ENCODE data around the gene HAUS3. TPM values are rescaled to one million over a fixed set of nuclear protein-coding genes. Genes with fewer than 3 reads are reported as not detected.

The HAUS3 gene
- total and polyA plus RNA-seq, 2 of the 8 experiments (the other 6 are each of a cell fraction or from before 2014, with no cell fraction given) = 3.2 to 14.8 TPM

GRCh38 chr4:2262145-2262943, 20.4 kb upstream of the HAUS3 start:
- H4K8ac ChIP-seq (ENCODE audit: extremely low read depth, insufficient read depth, low read length) = peak overlapping the region; percentile 85; the same call in 1 of the 2 replicates
- H4K91ac ChIP-seq (replicated peaks; ENCODE audit: insufficient read length, low read length) = peak overlapping the region; percentile 10
- no peak overlapping the region for H2BK12ac ChIP-seq (ENCODE audit: low read depth, low read length)
- H2BK120ac ChIP-seq (replicated peaks; ENCODE audit: low read depth, low read length) = no peak overlapping the region
- peak overlapping the region; percentile 29; the same call in 1 of the 2 replicates for H2AFZ ChIP-seq (ENCODE audit: low read length)
- H3K23me2 ChIP-seq (ENCODE audit: low read depth, low read length) = peaks cover 10% of the 10 kb centered on the region; the same call in 1 of the 2 replicates
- peaks cover 0 to 6% of the 10 kb centered on the region in 2 experiments for H4K20me1 ChIP-seq (replicated peaks in 1 of 2; ENCODE audit: control insufficient read depth in 1 of 2, insufficient read depth in 2 of 2, low read length in 2 of 2)
- H2BK20ac ChIP-seq (ENCODE audit: low read length) = no peak overlapping the region
- no peak overlapping the region for H3K56ac ChIP-seq (replicated peaks; ENCODE audit: insufficient read length, low read depth, low read length)
- H3K27me3 ChIP-seq (replicated peaks in 1 of 4; ENCODE audit: control insufficient read depth in 3 of 4, extremely low read depth in 1 of 4, insufficient read depth in 3 of 4, low read length in 3 of 4) = no peaks in the 10 kb centered on the region
- DNase-seq (ENCODE audit: low read depth in 1 of 2, low spot score in 2 of 2) = peak; percentile 97 to 98
- H3K23ac ChIP-seq (ENCODE audit: insufficient read length) = no peak overlapping the region
- H3K9me3 ChIP-seq (ENCODE audit: insufficient read depth in 2 of 2, low read depth in 1 of 2, low read length in 1 of 2) = no peaks in the 10 kb centered on the region
- H3K4ac ChIP-seq (replicated peaks; ENCODE audit: insufficient read length, low read depth, low read length) = no peak overlapping the region
- no peaks in the 10 kb centered on the region; a peak in 1 of 8 replicates for H3K36me3 ChIP-seq (ENCODE audit: control insufficient read depth in 2 of 4, insufficient read depth in 4 of 4, low read length in 3 of 4)
- no peak overlapping the region for H3K14ac ChIP-seq (ENCODE audit: insufficient read length)
- H3K4me2 ChIP-seq (ENCODE audit: insufficient read depth in 1 of 2, low read depth in 2 of 2, low read length in 2 of 2) = peak overlapping the region; percentile 65 to 96
- no peak overlapping the region for H2BK15ac ChIP-seq (ENCODE audit: low read length)
- H3K18ac ChIP-seq (ENCODE audit: extremely low read depth, low read length) = no peak overlapping the region; the same call in 1 of the 2 replicates
- H3K79me1 ChIP-seq (ENCODE audit: low read depth, low read length) = no peaks in the 10 kb centered on the region
- no peak for FAIRE-seq
- H2AK5ac ChIP-seq (ENCODE audit: low read depth, low read length) = no peak overlapping the region
- CTCF ChIA-PET (ENCODE audit: partially characterized antibody) = interaction anchor here (2.2 kb wide), 1 partner anchor 41 kb away, joined by 6 read pairs; no protein-coding TSS in a partner anchor
- H3K79me2 ChIP-seq (ENCODE audit: control insufficient read depth in 1 of 2, insufficient read depth in 2 of 2, low read length in 2 of 2) = no peaks in the 10 kb centered on the region
- H3K4me3 ChIP-seq (ENCODE audit: extremely low read depth in 1 of 4, insufficient read depth in 2 of 4, low read depth in 3 of 4, low read length in 4 of 4) = peak overlapping the region; percentile 40 to 89 (median 56)
- H3K4me1 ChIP-seq (replicated peaks in 1 of 4; ENCODE audit: control insufficient read depth in 3 of 4, insufficient read depth in 4 of 4, low read length in 3 of 4) = peaks cover 0 to 9% (median 4%) of the 10 kb centered on the region in 4 experiments; a peak in 5 of 7 replicates
- H3K9ac ChIP-seq (replicated peaks in 1 of 4; ENCODE audit: extremely low read depth in 1 of 4, low read depth in 3 of 4, low read length in 3 of 4) = no peak overlapping the region
- no peak overlapping the region for H2BK5ac ChIP-seq (ENCODE audit: low read depth, low read length)
- WGBS, 2 experiments (ENCODE audit: extremely low coverage in 1 of 2, insufficient coverage in 1 of 2, insufficient read length in 1 of 2, insufficient replicate concordance in 2 of 2, low coverage in 1 of 2, low lambda C conversion rate in 2 of 2, missing lambda C conversion rate in 1 of 2) = 5% methylated on average over 71 of the region's 98 CpGs; no CpG with 5 or more reads in 1 of the 2 experiments
- H3K27ac ChIP-seq (ENCODE audit: low read depth, low read length) = 0 out of 2 replicates have a peak overlapping the region, but pooled peaks have one; percentile 7
- POLR2A ChIA-PET (ENCODE audit: partially characterized antibody) = interaction anchor here (1.0 to 1.3 kb wide), 3 partner anchors 73 to 206 kb away, joined by 3 to 7 read pairs (median 3); partner anchors contain the start of gene RNF4
- peak overlapping the region; percentile 15 for H4K5ac ChIP-seq (ENCODE audit: insufficient read length, low read depth, low read length)
- TF ChIP-seq ASH2L (IDR thresholded peaks at IDR 0.05; ENCODE audit: low read length) (peak; percentile 26), CHD2 (IDR thresholded peaks at IDR 0.05; ENCODE audit: low read length) (peak; percentile 87), HDAC6 (IDR thresholded peaks at IDR 0.05; ENCODE audit: low read depth, low read length) (no peak), CREB1 (IDR thresholded peaks at IDR 0.05) (peak; percentile 17; the same call in 1 of the 2 replicates), TAF7 (optimal IDR thresholded peaks at IDR 0.05; ENCODE audit: borderline replicate concordance, low read depth, low read length) (no peak), HDAC2 (IDR thresholded peaks at IDR 0.05; ENCODE audit: borderline replicate concordance in 1 of 2, low read depth in 2 of 2, low read length in 2 of 2) (no peak), SP2 (IDR thresholded peaks at IDR 0.05; ENCODE audit: low read length) (peak; percentile 78), RFX5 (IDR thresholded peaks at IDR 0.05; ENCODE audit: borderline replicate concordance, low read depth, low read length) (peak; percentile 84)
- TF ChIP-seq, protein P1, sequence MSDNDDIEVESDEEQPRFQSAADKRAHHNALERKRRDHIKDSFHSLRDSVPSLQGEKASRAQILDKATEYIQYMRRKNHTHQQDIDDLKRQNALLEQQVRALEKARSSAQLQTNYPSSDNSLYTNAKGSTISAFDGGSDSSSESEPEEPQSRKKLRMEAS (IDR thresholded peaks at IDR 0.05) = peak; percentile 85
- TF ChIP-seq, protein P2, sequence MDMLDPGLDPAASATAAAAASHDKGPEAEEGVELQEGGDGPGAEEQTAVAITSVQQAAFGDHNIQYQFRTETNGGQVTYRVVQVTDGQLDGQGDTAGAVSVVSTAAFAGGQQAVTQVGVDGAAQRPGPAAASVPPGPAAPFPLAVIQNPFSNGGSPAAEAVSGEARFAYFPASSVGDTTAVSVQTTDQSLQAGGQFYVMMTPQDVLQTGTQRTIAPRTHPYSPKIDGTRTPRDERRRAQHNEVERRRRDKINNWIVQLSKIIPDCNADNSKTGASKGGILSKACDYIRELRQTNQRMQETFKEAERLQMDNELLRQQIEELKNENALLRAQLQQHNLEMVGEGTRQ (IDR thresholded peaks at IDR 0.05; ENCODE audit: low read length) = 0 out of 2 replicates have a peak, but pooled peaks have one; percentile 41
